Stimulated activated naive CD4-positive, alpha-beta T cell treated with Interleukin-2 at 50 U/mL for 16 hours (primary cell): ENCODE data around the gene GAL3ST1.
A peak's percentile ranks its signal among the peaks of the same experiment; 100 is the strongest.
"Not testable (repeated sequence)": the region's sequence is repeated elsewhere in the genome, so short reads cannot be mapped to it uniquely, and the experiment has no call there.

Experiments
- DNase-seq: peaks from one replicate; lab custom pipeline; 2025; lab: John Stamatoyannopoulos, UW

Gene GAL3ST1, protein sequence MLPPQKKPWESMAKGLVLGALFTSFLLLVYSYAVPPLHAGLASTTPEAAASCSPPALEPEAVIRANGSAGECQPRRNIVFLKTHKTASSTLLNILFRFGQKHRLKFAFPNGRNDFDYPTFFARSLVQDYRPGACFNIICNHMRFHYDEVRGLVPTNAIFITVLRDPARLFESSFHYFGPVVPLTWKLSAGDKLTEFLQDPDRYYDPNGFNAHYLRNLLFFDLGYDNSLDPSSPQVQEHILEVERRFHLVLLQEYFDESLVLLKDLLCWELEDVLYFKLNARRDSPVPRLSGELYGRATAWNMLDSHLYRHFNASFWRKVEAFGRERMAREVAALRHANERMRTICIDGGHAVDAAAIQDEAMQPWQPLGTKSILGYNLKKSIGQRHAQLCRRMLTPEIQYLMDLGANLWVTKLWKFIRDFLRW

DNA sequence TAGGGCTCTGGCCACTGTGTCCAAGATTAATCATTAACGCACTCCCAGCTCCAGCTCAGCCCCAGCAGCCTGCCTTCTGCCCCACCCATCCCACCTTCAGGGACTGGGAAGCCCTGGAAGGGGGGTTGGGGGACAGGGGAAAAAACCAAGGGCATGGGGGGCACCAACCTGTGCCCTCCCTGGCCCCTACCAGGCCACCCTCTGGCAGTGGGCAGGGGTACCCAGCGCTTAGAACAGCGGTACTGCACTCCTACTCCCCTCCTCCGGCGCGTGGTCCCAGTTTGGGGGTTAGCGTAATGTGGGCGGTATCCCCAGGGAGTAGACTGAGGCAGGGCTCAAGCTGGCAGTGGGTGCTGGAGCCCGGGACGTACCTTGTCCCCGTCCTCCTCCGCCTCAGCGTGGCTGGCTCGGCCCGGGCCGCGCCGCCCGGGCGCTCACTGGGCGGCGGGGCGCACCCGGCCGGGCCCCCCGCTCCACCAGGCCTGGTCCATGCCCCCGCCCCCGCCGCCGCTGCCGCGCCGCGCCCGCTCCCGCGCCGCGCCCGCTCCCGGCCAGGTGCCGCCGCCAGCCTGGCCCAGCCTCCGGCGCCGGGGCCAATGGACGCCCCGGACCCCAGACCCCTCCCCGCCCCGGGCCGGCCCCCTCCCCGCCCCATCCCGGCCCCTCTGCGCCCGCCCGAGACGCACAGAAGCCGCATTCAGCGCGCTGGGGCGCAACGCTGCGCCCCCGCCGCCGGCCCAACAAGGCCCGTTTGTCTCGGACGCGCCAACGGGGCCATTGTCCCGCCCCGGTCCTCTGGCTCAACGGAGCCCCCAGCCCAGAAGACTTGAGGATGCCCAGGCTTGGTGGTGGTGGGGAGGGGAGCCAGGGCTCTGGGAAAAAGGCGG lies at the start of gene GAL3ST1:
Gene GAL3ST1, minus strand, starts transcription at position 571 of the 887 bp plus-strand sequence. CDS start 17,273 bp downstream, outside the sequence.
- no peak for DNase-seq

DNA sequence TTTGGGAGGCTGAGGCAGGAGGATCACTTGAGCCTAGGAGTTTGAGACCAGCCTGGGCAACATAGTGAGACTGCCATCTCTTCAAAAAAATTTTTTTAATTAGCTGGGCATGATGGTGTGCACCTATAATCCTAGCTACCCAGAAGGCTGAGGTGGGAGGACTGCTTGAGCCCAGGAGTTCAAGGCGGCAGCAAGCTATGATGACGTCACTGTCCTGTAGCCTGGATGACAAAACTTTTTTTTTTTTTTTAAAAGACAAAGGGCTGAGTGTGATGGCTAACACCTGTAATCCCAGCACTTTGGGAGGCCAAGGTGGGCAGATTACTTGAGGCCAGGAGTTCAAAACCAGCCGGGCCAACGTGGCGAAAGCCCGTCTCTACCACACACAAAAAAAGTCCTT lies 45.4 kb upstream of the GAL3ST1 start:
- not testable (repeated sequence) for DNase-seq

DNA sequence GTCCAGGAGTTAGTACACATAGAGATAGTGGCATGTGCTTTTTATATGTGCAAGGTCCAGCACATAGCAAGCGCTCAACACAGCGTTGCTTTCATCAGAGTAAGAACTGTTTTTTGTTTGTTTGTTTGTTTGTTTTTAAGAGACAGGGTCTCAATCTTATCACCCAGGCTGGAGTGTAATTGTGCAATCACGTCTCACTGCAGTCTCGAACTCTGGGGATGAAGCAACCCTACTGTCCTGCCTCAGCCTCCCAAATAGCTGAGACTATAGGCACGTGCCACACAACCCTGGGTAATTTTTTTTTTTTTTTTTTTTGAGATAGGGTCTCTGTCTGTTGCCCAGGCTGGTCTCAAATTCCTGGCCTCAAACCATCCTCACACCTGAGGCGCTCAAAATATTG lies 43.4 kb upstream of the GAL3ST1 start:
- no peak for DNase-seq

DNA sequence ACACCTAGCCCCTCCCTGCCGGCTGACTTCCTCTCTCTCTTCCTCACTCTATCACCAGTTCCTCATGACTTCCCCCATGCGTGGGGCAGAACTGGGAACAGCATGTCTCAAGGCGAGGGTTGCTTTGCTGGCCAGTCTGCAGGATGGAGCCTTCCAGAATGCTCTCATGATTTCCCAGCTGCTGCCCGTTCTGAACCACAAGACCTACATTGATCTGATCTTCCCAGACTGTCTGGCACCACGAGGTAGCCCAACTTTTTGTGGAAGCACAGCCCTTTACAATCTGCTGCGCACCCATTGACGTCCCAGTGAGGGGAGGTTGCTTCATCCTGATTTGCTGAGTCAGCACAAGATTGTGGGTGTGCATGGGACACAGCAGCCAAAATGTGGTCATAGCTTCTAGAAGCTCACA lies 41.1 kb upstream of the GAL3ST1 start:
- DNase-seq, result no peak

DNA sequence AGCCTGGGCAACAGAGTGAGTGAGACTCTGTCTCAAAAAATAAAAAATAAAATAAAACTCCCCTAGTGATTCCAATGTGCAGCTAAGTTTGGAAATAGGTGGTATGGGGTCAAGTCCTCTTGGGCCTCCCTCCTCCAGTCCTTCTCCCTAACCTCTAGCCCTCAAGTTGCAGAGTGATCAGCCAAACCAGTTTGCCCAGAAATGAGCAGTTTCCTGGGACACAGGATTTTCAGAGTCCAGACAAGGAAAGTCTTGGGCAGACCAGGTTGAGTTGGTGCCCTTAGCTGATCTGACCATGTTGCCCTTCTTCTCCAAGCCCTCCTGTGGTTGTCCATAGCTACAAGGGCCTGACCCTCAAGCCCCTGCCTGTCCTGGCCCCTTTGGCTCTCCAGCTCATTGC lies 40.4 kb upstream of the GAL3ST1 start:
- DNase-seq, result no peak

DNA sequence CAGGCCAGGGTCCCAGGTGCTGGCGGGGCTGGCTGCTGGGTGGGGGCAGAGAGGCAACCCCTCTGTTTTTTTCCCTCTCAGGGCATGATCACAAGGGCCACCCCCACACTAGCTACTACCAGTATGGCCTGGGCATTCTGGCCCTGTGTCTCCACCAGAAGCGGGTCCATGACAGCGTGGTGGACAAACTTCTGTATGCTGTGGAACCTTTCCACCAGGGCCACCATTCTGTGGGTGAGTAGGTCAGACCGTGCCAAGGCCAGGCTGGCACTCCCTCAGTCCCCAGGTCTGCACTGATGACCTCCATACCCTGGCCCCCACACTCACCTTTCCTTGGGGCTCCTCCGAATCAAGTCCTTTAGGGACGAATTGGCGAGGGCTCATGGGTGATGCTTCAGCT lies 39.8 kb upstream of the GAL3ST1 start:
- no peak for DNase-seq

DNA sequence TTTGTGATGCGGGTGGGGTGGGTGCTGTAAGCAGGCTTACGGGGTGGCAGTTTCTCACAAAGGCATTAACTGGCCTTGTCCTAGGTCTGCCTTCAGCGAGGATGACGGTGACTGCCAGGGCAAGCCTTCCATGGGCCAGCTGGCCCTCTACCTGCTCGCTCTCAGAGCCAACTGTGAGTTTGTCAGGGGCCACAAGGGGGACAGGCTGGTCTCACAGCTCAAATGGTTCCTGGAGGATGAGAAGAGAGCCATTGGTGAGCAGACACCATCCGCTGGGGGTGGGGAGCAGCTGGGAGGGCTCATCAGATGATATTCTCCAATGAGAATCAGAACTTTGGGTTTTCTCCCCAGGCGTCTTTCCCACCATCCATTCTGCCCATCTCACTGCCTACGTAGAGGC lies 38.3 kb upstream of the GAL3ST1 start:
- DNase-seq, result no peak

DNA sequence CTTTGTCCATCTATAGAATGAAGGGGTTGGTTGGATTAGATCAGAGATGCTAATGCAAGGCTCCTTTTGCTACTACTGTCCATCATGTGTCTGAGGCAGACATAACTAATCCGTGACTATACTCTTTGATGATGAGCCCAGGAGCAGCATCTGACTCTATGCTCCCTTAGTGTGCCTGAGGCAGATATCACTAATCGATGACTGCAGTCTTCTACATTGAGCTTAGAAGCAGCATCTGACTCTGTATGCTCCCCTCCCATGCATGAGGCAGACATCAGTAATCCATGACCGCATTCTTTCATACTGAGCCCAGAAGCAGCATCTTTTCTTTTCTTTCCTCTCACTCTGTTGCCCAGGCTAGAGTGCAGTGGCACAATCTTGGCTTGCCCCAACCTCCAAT lies 36.7 kb upstream of the GAL3ST1 start:
- no peak for DNase-seq

DNA sequence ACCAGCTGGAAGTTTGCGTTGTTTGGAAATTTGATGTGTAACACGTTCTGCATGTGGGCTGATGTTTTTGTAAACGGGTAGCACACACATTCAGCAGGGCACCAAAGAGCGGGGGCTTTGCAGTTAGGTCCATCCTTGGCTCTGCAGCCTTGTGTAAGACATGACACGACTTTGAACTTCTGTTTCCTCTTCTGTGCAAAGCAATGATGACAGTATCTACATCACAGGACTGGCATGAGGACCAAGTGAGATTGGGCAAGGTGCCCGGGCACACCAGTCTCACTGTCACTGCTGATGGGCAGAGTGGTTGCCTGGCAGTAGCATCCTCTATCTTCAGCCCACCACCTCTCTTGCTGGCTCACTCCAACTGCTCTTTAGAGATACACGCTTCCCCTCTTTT lies 35.8 kb upstream of the GAL3ST1 start:
- DNase-seq, result no peak

DNA sequence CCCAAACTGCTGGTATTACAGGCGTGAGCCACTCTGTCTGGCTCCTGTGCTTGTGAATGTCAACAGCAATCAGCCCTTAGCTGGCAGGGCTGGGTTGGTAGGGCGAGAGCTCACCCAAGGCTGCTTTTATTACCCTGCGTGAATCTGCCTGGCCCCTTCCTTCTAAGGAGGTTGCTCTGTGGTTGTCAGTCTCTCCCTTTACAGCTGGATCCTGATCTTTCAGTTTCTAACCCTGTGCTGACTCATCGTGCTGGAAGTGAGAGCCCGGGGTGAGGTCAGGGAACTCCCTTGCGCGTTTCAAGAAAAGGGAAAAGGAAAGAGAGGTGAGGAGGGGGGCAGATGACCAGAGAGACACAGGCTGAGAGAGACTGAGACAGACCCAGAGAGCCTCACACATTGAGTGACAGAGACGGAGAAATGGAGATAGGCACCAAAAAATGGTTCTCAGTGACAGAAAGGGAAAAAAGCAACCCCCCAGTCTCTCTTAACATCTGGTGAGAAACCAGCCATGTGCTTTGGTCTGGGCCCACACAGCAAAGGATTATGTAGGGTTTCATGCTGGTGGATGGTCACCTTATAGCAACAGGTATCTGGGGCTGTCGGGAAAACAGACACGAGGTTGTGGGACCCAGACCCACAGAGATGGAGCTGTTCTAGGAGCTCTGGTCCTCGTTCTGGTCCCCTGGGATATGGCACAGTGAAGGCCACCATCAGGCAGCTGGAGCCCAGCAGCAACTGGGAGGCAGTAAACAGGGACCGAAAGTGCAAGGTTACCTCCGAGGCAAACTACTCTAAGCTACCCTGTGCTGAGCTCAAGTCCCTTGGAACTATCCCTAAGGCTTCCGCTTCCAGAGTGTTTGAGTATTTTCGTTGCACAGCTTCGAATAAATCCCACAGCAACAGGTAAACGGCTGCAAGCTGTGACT lies 35.1 kb upstream of the GAL3ST1 start:
- no peak for DNase-seq

DNA sequence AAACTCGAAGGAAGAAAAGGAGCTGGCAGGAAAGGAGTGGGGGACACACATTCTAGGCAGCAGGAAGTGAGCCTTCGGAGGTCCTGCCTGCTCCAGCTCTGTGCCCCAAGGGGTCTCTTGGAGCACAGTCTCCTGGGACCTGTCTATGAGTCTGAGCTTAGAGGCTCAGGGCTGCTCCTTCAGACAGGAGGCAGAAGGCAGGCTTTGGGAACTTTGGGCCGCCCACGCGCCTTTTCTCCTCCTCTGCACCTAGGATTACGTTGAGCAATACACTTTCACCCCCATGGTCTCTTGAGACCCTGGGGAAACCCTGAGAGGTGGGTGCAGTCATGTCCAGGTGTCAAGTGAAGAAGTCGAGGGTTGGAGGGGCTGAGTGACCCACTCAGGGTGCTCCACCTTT lies 33.5 kb upstream of the GAL3ST1 start:
- DNase-seq, result no peak

DNA sequence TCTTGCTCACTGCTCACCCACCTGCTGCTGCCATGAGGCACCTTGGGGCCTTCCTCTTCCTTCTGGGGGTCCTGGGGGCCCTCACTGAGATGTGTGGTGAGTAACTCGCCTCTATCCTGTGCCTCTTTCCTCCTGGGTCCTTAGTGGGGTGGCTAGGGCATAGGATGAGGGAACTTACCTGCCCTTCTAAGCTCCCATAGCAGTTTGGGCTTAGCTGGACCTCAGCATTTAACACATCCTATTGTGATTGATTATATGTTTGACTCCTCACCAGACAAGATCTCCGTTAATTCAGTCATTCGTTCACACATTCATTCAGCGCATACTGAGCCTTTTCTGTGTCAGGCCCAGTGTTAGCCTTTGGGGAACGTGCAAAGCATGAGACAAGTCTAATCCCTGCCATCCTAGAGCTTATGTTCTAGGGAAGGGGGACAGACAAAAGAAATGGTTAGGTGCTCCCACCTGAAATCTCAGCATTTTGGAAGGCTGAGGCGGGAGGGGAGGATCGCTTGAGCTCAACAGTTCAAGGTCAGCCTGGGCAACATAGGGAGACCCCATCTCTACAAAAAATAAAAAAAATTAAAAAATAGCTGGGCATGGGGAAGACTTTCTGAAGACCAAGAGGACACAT lies 33.0 kb upstream of the GAL3ST1 start:
- DNase-seq, result no peak

DNA sequence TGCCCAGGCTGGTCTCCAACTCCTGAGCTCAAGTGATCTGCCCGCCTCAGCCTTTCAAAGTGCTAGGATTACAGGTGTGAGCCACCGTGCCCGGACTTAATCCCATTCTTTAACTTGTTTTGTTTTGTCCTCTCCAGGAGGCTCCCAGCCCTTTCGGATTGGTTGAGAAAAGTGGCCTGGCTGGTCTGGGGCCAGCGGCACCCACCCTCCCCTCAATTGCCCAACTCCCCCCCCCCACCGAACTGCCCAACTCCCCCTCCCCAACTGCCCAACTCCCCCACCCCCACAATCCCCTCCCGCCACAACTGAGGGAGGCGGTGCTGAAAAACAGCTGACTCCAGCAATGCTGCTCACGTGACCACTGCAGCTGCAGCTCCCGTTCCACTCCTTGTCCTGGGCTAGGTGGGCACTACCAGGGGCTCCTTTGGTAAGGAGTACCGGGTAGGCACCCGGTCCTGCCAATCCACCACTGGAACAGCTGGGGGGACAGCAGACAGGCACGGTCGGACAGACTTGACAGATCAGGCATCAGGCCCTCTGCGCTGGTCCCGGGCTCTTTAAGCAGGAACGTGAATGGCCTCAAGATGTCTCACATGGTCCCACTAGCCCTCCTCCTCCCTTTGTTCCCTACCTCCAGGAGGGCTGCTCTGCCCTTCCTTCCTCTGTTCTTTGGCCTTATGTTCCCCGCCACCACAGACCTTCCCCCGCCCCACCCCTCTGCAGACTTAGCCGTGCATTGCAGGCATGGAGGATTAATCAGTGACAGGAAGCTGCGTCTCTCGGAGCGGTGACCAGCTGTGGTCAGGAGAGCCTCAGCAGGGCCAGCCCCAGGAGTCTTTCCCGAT lies 32.2 kb upstream of the GAL3ST1 start, which contains the start of gene TCN2:
Gene TCN2, plus strand, starts transcription at position 720 of the 845 bp plus-strand sequence. CDS start 158 bp downstream, outside the sequence.
- DNase-seq, result peak; percentile 24

DNA sequence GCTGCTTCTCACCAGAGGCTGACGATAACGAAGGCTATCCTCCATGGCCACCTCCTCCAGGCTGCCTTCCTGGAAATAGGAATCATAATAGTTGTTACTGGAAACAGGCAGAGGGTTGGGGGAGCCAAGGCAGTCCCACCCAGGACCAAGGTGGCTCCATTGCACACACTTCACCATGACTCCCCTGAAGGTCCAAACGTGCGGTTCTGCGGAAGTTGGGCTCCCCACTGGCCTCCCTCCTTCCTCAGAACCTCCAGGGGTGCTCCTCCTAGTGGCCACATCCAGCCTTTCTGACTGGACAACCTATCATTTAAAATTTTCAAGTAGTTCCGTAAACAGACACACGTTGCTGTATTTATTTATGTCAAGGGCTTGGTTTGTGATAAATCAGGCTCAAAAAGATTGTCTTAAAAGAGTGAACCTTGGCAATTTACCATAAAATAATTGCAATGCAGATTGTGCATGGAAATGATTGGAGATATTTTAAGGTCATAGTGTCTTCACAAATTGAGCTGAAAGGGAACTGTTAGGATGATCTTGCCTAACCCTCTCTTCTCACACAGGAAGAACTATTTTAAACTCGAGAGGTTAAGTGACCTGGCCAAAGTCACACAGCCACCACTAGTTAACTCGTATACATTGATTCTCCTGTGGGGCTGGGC lies 31.1 kb upstream of the GAL3ST1 start:
- DNase-seq, result peak; percentile 45

DNA sequence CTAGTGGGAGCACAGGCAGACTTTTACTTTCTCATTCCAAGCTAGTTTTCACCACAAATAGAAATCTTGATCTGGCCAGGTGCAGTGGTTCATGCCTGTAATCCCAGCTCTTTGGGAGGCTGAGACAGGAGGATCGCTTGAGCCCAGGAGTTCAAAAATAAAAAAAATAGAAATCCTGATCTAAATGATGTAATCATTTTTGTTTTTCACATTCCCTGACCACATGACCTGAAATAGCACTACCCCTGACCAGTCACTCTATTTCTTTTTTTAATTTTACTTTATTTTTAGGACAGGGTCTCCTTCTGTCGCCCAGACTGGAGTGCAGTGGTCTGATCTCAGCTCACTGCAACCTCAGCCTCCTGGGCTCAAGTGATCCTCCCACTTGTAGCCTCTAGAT lies 30.3 kb upstream of the GAL3ST1 start:
- DNase-seq, result no peak

DNA sequence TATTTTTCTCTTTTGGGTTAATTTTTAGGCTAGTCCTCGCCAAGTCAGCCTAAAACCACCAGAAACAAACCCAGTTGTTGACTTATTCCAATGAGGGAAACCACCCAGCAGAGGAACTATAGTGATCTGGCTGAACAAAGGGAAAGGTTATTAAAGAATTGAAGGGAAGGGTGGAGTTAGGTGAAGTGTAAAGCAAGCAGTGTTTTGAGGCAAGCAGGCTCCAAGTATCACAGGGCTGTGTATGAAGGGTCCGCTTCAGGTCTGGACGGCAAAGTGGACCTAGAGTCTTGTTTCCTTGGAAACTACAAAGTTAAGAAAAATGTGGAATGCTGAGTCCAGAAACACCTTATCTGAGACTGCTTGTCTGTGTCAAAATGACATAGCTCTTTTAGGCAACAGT lies 29.3 kb upstream of the GAL3ST1 start:
- DNase-seq, result no peak

DNA sequence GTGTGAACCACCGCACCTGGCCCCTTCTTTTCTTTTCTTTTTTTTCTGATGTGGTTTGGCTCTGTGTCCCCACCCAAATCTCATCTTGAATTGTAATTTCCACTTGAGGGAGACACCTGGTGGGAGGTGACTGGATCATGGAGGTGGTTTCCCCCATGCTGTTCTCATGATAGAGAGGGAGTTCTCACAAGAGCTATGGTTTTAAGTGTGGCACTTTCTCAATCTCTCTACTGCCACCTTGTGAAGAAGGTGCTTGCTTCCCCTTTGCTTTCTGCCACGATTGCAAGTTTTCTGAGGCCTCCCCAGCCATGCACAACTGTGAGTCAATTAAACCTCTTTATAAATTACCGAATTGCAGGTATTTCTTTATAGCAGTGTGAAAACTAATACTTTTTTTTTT lies 27.6 kb upstream of the GAL3ST1 start:
- DNase-seq, result no peak

DNA sequence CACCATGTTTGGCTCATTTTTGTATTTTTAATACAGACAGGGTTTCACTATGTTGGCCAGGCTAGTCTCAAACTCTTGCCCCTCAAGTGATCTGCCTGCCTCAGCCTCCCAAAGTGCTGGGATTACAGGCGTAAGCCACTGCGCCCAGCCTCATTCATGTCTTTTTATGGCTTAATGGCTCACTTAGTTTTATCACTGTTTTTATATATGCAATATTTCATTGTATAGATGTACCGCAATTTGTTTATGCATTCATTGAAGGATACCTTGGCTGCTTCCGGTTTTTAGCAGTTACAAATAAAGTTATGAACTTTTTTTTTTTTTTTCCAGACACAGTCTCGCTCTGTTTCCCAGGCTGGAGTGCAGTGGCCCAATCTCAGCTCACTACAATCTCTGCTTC lies 27.0 kb upstream of the GAL3ST1 start:
- no peak for DNase-seq

DNA sequence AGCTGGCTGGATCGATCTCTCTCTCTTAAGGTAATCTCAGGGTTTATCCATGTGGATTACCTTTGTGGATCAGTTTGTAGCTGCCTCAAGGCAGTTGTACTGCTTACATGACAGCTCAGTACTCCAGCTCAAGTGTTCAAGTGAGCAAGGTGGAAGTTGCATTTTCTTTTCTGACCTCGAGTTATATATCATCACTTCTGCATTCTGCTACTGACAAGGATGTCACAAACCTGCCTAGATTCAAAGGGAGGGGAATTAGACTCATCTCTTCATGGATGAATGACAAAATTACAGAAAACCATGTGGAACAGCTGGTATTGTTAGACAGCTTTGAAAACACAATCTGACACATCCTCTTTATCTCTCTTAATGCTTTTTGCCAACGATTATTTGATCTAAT lies 26.5 kb upstream of the GAL3ST1 start:
- DNase-seq, result no peak

DNA sequence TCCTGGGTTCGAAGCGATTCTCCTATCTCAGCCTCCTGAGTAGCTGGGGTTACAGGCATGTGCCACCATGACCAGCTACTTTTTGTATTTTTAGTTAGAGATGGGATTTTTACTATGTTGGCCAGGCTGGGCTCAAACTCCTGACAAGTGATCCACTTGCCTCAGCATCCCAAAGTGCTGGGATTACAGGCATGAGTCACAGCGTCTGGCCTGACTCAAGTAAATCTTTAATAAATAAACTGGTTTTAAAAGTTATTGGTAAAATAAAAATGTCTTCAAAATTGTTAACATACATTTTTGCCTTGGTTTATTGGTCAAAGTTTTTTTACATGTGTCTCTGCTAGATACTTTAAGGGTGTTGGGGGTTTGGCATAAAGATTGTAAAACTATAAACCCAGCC lies 24.5 kb upstream of the GAL3ST1 start:
- no peak for DNase-seq
